Thymus (tissue), 11 donors: ENCODE data around the gene ETV6. TPM values are rescaled to one million over a fixed set of nuclear protein-coding genes. Genes with fewer than 3 reads are reported as not detected.

ENCODE experiments used
- DNase-seq, 9 donors: peaks; one replicate each; pipeline ENCODE4 v3.0.0-alpha.2; 2013; ENCODE audit warnings: low spot score in 9 of 9, low read depth in 6 of 9, missing footprints in 1 of 9
- H3K27ac ChIP-seq, 2 donors: one replicate each; pipeline ENCODE4 v1.5.1; 2013; ENCODE audit warnings: control low read depth in 1 of 2, low read depth in 1 of 2, low read length in 1 of 2, mild to moderate bottlenecking in 1 of 2, moderate library complexity in 1 of 2
- H3K27me3 ChIP-seq, 2 donors: one replicate each; pipeline ENCODE4 v1.5.1; 2013; ENCODE audit warnings: low read length in 1 of 2; ENCODE audit not compliant: control insufficient read depth in 2 of 2, insufficient read depth in 1 of 2
- H3K36me3 ChIP-seq, 2 donors: one replicate each; pipeline ENCODE4 v1.5.1; 2013; ENCODE audit warnings: low read length in 1 of 2, mild to moderate bottlenecking in 1 of 2, moderate library complexity in 1 of 2; ENCODE audit not compliant: control insufficient read depth in 2 of 2, insufficient read depth in 2 of 2
- H3K4me1 ChIP-seq, 2 donors: one replicate each; pipeline ENCODE4 v1.5.1; 2013; ENCODE audit warnings: low read length in 2 of 2; ENCODE audit not compliant: control insufficient read depth in 2 of 2, insufficient read depth in 2 of 2
- H3K4me3 ChIP-seq, 2 donors: one replicate each; pipeline ENCODE4 v1.5.1; 2013; ENCODE audit warnings: low read length in 2 of 2, control low read depth in 1 of 2, mild to moderate bottlenecking in 1 of 2
- H3K9me3 ChIP-seq, 2 donors: one replicate each; pipeline ENCODE4 v1.5.1; 2013; ENCODE audit warnings: low read length in 1 of 2, mild to moderate bottlenecking in 1 of 2; ENCODE audit not compliant: control insufficient read depth in 2 of 2, insufficient read depth in 1 of 2
- WGBS: extraction: QIAGEN DNeasy Blood & Tissue Kit; methylation state at CpG from one replicate; pipeline ENCODE4 v1.1.7; 2013; 5-methylcytosine and 5-hydroxymethylcytosine counted together
- polyA plus RNA-seq: library from polyadenylated mRNA; stranded (reverse); fragments of 200-250 nt; gene quantifications from one replicate; pipeline ENCODE4 v1.2.3, GENCODE V29; 2013
- total RNA-seq: library from RNA; stranded (reverse); fragments of 120-200 nt; gene quantifications from one replicate; pipeline ENCODE4 v1.2.4, GENCODE V29; 2013
- donor health status: healthy.

ETV6 gene
- total and polyA plus RNA-seq, 2 donors: 15.0 to 18.3 TPM

- Histone ChIP-seq H3K4me1 (peaks cover 9 to 36% of the 10 kb centered on the region in 2 donors), H3K4me3 (no peak overlapping the region), H3K9me3 (no peaks in the 10 kb centered on the region), H3K36me3 (peaks cover 49 to 94% of the 10 kb centered on the region in 2 donors), H3K27me3 (no peaks in the 10 kb centered on the region), H3K27ac (peak overlapping the region in 1 of 2 donors; percentile 1)
- no peak for DNase-seq
- 96% methylated on average over 3 of the region's 3 CpGs for WGBS
Observed at GRCh38 chr12:11886339-11886738, 236.9 kb downstream of the ETV6 start.

GRCh38 chr12:11888029-11888428, 238.6 kb downstream of the ETV6 start:
- H3K27me3 ChIP-seq: no peaks in the 10 kb centered on the region
- H3K36me3 ChIP-seq: peaks cover 53 to 95% of the 10 kb centered on the region in 2 donors
- WGBS: 85% methylated on average over 3 of the region's 3 CpGs
- H3K4me1 ChIP-seq: peaks cover 21 to 47% of the 10 kb centered on the region in 2 donors
- no peak overlapping the region for H3K4me3 ChIP-seq
- H3K9me3 ChIP-seq: no peaks in the 10 kb centered on the region
- H3K27ac ChIP-seq: peak overlapping the region in 1 of 2 donors; percentile 10
- DNase-seq: no peak

- peaks cover 42 to 54% of the 10 kb centered on the region in 2 donors for H3K4me1 ChIP-seq
- H3K4me3 ChIP-seq: no peak overlapping the region
- H3K27me3 ChIP-seq: no peaks in the 10 kb centered on the region
- H3K9me3 ChIP-seq: no peaks in the 10 kb centered on the region
- DNase-seq: no peak
- 23% methylated on average over 4 of the region's 4 CpGs for WGBS
- H3K36me3 ChIP-seq: peaks cover 29 to 76% of the 10 kb centered on the region in 2 donors
- H3K27ac ChIP-seq: peak overlapping the region in 1 of 2 donors; percentile 56
Observed at GRCh38 chr12:11891346-11891745, 241.9 kb downstream of the ETV6 start.

GRCh38 chr12:11891754-11892386, 242.4 kb downstream of the ETV6 start:
- 88% methylated on average over 9 of the region's 9 CpGs for WGBS
- H3K36me3 ChIP-seq: peaks cover 28 to 71% of the 10 kb centered on the region in 2 donors
- peak overlapping the region in 1 of 2 donors; percentile 56 for H3K27ac ChIP-seq
- H3K4me3 ChIP-seq: no peak overlapping the region
- no peak for DNase-seq
- H3K27me3 ChIP-seq: no peaks in the 10 kb centered on the region
- H3K4me1 ChIP-seq: peaks cover 46 to 59% of the 10 kb centered on the region in 2 donors
- no peaks in the 10 kb centered on the region for H3K9me3 ChIP-seq

GRCh38 chr12:11893998-11894397, 244.5 kb downstream of the ETV6 start:
- no peaks in the 10 kb centered on the region for H3K27me3 ChIP-seq
- peak in 1 of 9 donors; percentile 47 for DNase-seq
- peaks cover 16 to 52% of the 10 kb centered on the region in 2 donors for H3K36me3 ChIP-seq
- WGBS: 84% methylated on average over 4 of the region's 4 CpGs
- no peak overlapping the region for H3K4me3 ChIP-seq
- no peaks in the 10 kb centered on the region for H3K9me3 ChIP-seq
- H3K27ac ChIP-seq: peak overlapping the region; percentile 80 to 98
- H3K4me1 ChIP-seq: peaks cover 59 to 76% of the 10 kb centered on the region in 2 donors

GRCh38 chr12:11894890-11895289, 245.4 kb downstream of the ETV6 start:
- WGBS: 4% methylated on average over 4 of the region's 4 CpGs
- Histone ChIP-seq H3K9me3 (no peaks in the 10 kb centered on the region), H3K36me3 (peaks cover 10 to 44% of the 10 kb centered on the region in 2 donors), H3K4me3 (peak overlapping the region in 1 of 2 donors; percentile 9), H3K27me3 (no peaks in the 10 kb centered on the region), H3K4me1 (peaks cover 54 to 76% of the 10 kb centered on the region in 2 donors), H3K27ac (peak overlapping the region; percentile 80 to 98)
- DNase-seq: peak; percentile 62 to 96 (median 88)

- no peak overlapping the region for H3K4me3 ChIP-seq
- H3K27ac ChIP-seq: peak overlapping the region; percentile 57 to 98
- peaks cover 10 to 37% of the 10 kb centered on the region in 2 donors for H3K36me3 ChIP-seq
- H3K27me3 ChIP-seq: no peaks in the 10 kb centered on the region
- no peaks in the 10 kb centered on the region for H3K9me3 ChIP-seq
- WGBS: 70% methylated on average over 7 of the region's 7 CpGs
- DNase-seq: peak in 1 of 9 donors; percentile 58
- peaks cover 57 to 80% of the 10 kb centered on the region in 2 donors for H3K4me1 ChIP-seq
Observed at GRCh38 chr12:11895421-11896078, 246.1 kb downstream of the ETV6 start.

- Histone ChIP-seq H3K36me3 (peaks cover 4 to 28% of the 10 kb centered on the region in 2 donors), H3K9me3 (no peaks in the 10 kb centered on the region), H3K27ac (peak overlapping the region in 1 of 2 donors; percentile 98), H3K4me3 (no peak overlapping the region), H3K27me3 (no peaks in the 10 kb centered on the region), H3K4me1 (peaks cover 62 to 79% of the 10 kb centered on the region in 2 donors)
- peak in 1 of 9 donors; percentile 44 for DNase-seq
- 96% methylated on average over 3 of the region's 3 CpGs for WGBS
Observed at GRCh38 chr12:11896417-11896929, 247.0 kb downstream of the ETV6 start.

- Histone ChIP-seq H3K4me1 (peaks cover 59 to 78% of the 10 kb centered on the region in 2 donors), H3K36me3 (peaks cover 0 to 13% of the 10 kb centered on the region in 2 donors), H3K4me3 (no peak overlapping the region), H3K27ac (peak overlapping the region in 1 of 2 donors; percentile 71), H3K27me3 (no peaks in the 10 kb centered on the region), H3K9me3 (no peaks in the 10 kb centered on the region)
- WGBS: 35% methylated on average over 2 of the region's 2 CpGs
- peak in 1 of 9 donors; percentile 52 for DNase-seq
Observed at GRCh38 chr12:11897923-11898322, 248.4 kb downstream of the ETV6 start.
